ENCODE measurements around the gene PODXL.

DNA sequence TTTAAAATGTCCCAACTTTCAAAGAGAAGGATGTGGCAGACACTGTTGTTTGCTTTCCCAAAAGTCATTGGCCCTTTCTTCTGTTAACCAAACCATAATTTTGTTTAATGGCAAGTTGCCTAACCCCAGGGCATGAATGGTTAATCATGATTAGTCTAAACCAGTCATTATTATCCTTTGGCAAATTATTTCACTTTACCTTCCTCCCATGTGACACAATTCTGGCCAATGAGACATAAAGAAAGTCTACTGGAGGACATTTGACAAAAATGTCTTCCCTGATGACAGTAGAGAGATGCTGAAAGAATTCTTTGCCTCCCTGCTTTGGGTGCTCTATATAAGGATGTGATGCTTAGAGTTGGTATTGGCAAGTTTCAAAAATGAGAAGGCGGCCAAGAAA lies 101.9 kb downstream of the PODXL start:
- TF ChIP-seq, protein P1, sequence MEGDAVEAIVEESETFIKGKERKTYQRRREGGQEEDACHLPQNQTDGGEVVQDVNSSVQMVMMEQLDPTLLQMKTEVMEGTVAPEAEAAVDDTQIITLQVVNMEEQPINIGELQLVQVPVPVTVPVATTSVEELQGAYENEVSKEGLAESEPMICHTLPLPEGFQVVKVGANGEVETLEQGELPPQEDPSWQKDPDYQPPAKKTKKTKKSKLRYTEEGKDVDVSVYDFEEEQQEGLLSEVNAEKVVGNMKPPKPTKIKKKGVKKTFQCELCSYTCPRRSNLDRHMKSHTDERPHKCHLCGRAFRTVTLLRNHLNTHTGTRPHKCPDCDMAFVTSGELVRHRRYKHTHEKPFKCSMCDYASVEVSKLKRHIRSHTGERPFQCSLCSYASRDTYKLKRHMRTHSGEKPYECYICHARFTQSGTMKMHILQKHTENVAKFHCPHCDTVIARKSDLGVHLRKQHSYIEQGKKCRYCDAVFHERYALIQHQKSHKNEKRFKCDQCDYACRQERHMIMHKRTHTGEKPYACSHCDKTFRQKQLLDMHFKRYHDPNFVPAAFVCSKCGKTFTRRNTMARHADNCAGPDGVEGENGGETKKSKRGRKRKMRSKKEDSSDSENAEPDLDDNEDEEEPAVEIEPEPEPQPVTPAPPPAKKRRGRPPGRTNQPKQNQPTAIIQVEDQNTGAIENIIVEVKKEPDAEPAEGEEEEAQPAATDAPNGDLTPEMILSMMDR (IDR thresholded peaks at IDR 0.05) = no peak
- no peak for TF ChIP-seq POLR2A (IDR thresholded peaks at IDR 0.05)
- TF ChIP-seq POLR2AphosphoS5 (IDR thresholded peaks at IDR 0.05) = no peak
- no peak for TF ChIP-seq EP300 (IDR thresholded peaks at IDR 0.05)
